Lower leg skin (tissue), 3 donors: ENCODE measurements around the gene SULT2B1.
"Not testable (repeated sequence)": the region's sequence is repeated elsewhere in the genome, so short reads cannot be mapped to it uniquely, and the experiment has no call there.

Source experiments
- POLR2A ChIP-seq, 2 donors: fragments of 450-650 bp; IDR thresholded peaks; one replicate each; pipeline ENCODE4 v1.6.1; 2016 to 2017; ENCODE audit warnings: antibody characterized with exemption in 2 of 2, mild to moderate bottlenecking in 1 of 2, moderate library complexity in 1 of 2
- TF ChIP-seq, protein P1 (sequence below), 3 donors: fragments of 450-650 bp; IDR thresholded peaks; one replicate each; pipeline ENCODE4 v1.5.1; 2016; ENCODE audit warnings: antibody characterized with exemption in 3 of 3, mild to moderate bottlenecking in 3 of 3, moderate library complexity in 2 of 3

DNA sequence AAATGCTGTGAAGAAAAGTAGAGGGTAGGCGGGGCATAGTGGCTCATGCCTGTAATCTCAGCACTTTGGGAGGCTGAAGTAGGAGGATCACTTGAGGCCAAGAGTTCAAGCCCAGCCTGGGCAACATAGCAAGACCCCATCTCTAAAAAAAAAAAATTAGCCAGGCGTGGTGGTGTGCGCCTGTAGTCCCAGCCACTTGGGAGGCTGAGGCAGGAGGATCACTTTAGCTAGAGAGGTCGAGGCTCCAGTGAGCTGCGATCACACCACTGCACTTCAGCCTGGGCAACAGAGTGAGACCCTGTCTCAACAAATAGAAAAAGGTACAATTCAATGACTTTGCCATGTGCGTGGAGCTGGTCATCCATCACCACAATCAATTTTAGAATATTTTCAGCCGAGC, 25.9 kb downstream of the SULT2B1 start:
- TF ChIP-seq, protein P1, sequence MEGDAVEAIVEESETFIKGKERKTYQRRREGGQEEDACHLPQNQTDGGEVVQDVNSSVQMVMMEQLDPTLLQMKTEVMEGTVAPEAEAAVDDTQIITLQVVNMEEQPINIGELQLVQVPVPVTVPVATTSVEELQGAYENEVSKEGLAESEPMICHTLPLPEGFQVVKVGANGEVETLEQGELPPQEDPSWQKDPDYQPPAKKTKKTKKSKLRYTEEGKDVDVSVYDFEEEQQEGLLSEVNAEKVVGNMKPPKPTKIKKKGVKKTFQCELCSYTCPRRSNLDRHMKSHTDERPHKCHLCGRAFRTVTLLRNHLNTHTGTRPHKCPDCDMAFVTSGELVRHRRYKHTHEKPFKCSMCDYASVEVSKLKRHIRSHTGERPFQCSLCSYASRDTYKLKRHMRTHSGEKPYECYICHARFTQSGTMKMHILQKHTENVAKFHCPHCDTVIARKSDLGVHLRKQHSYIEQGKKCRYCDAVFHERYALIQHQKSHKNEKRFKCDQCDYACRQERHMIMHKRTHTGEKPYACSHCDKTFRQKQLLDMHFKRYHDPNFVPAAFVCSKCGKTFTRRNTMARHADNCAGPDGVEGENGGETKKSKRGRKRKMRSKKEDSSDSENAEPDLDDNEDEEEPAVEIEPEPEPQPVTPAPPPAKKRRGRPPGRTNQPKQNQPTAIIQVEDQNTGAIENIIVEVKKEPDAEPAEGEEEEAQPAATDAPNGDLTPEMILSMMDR (IDR thresholded peaks at IDR 0.05), result not testable (repeated sequence)
- not testable (repeated sequence) for TF ChIP-seq POLR2A (IDR thresholded peaks at IDR 0.05)
